Neuronal stem cell (in vitro differentiated cells): ENCODE results near the gene DIDO1. TPM values are rescaled to one million over a fixed set of nuclear protein-coding genes. Genes with fewer than 3 reads are reported as not detected.

Experiments used
- DNase-seq: peaks from one replicate; pipeline ENCODE4 v3.0.0-alpha.2; 2013; ENCODE audit warnings: low spot score
- H2AFZ ChIP-seq: one replicate; pipeline ENCODE4 v1.6.1; 2013; ENCODE audit warnings: mild to moderate bottlenecking, low read length, inconsistent platforms
- H2AK5ac ChIP-seq: 2 replicates; pipeline ENCODE4 v1.6.1; 2013; ENCODE audit warnings: low read depth, mild to moderate bottlenecking, inconsistent platforms, low read length, moderate library complexity, mixed read lengths
- H2BK120ac ChIP-seq: 2 replicates; pipeline ENCODE4 v1.6.1; 2013; ENCODE audit warnings: low read depth, mild to moderate bottlenecking, inconsistent platforms, low read length, moderate library complexity, mixed read lengths
- H2BK12ac ChIP-seq: one replicate; pipeline ENCODE4 v1.6.1; 2013; ENCODE audit warnings: low read length, inconsistent platforms
- H2BK15ac ChIP-seq: 2 replicates; pipeline ENCODE4 v1.6.1; 2013; ENCODE audit warnings: mild to moderate bottlenecking, low read length, inconsistent platforms, mixed read lengths
- H2BK5ac ChIP-seq: one replicate; pipeline ENCODE4 v1.6.1; 2013; ENCODE audit warnings: inconsistent platforms, mild to moderate bottlenecking, low read length, moderate library complexity
- H3K14ac ChIP-seq: one replicate; pipeline ENCODE4 v1.6.1; 2013; ENCODE audit warnings: low read length, inconsistent platforms
- H3K18ac ChIP-seq: 2 replicates; pipeline ENCODE4 v1.6.1; 2013; ENCODE audit warnings: low read length, inconsistent platforms
- H3K23ac ChIP-seq: 2 replicates; pipeline ENCODE4 v1.6.1; 2013; ENCODE audit warnings: low read depth, mild to moderate bottlenecking, mixed read lengths, low read length, inconsistent platforms; ENCODE audit not compliant: poor library complexity
- H3K27ac ChIP-seq: replicated peaks from 3 replicates; pipeline ENCODE4 v1.5.1; 2013; ENCODE audit warnings: low read length, inconsistent platforms
- H3K27me3 ChIP-seq, 3 experiments: 2 replicates each; pipeline ENCODE4 v1.6.1; 2013; ENCODE audit warnings: low read length in 3 of 3, mild to moderate bottlenecking in 2 of 3, inconsistent platforms in 1 of 3, low read depth in 1 of 3, mixed read lengths in 1 of 3, moderate library complexity in 1 of 3; ENCODE audit not compliant: control insufficient read depth in 3 of 3, insufficient read depth in 3 of 3
- H3K36me3 ChIP-seq, 2 donors: replicated peaks in 1 of 2; 2 replicates each; pipeline ENCODE4 v1.6.1; 2013; ENCODE audit warnings: low read length in 2 of 2; ENCODE audit not compliant: control insufficient read depth in 2 of 2, insufficient read depth in 2 of 2
- H3K4ac ChIP-seq: 2 replicates; pipeline ENCODE4 v1.6.1; 2013; ENCODE audit warnings: inconsistent platforms, mild to moderate bottlenecking, low read length, moderate library complexity
- H3K4me1 ChIP-seq, 2 donors: 1 replicate in 1 of 2; 2 replicates in 1 of 2; pipeline ENCODE4 v1.6.1; 2013; ENCODE audit warnings: low read length in 2 of 2, low read depth in 1 of 2; ENCODE audit not compliant: control insufficient read depth in 2 of 2, insufficient read depth in 1 of 2
- H3K4me2 ChIP-seq: one replicate; pipeline ENCODE4 v1.6.1; 2013; ENCODE audit warnings: mild to moderate bottlenecking, low read length, inconsistent platforms; ENCODE audit not compliant: insufficient read depth, poor library complexity, severe bottlenecking
- H3K4me3 ChIP-seq, 2 donors: 2 replicates each; pipeline ENCODE4 v1.5.1; 2013; ENCODE audit warnings: low read length in 2 of 2, mild to moderate bottlenecking in 2 of 2, inconsistent platforms in 1 of 2, moderate library complexity in 1 of 2
- H3K79me1 ChIP-seq: one replicate; pipeline ENCODE4 v1.6.1; 2013; ENCODE audit warnings: low read depth, mild to moderate bottlenecking, inconsistent platforms, low read length, moderate library complexity
- H3K9ac ChIP-seq: one replicate; pipeline ENCODE4 v1.6.1; 2013; ENCODE audit warnings: mild to moderate bottlenecking, low read depth, low read length, inconsistent platforms; ENCODE audit not compliant: poor library complexity
- H3K9me3 ChIP-seq, 2 donors: replicated peaks in 1 of 2; 2 replicates each; pipeline versions ENCODE3 to v1.6.1; 2013; ENCODE audit warnings: low read length in 2 of 2, mild to moderate bottlenecking in 2 of 2, inconsistent platforms in 1 of 2, low read depth in 1 of 2, mixed read lengths in 1 of 2, moderate library complexity in 1 of 2; ENCODE audit not compliant: control insufficient read depth in 2 of 2, insufficient read depth in 1 of 2
- H4K8ac ChIP-seq: one replicate; pipeline ENCODE4 v1.6.1; 2013; ENCODE audit warnings: low read depth, mild to moderate bottlenecking, inconsistent platforms, low read length, moderate library complexity
- H4K91ac ChIP-seq: one replicate; pipeline ENCODE4 v1.6.1; 2013; ENCODE audit warnings: low read length, low read depth, mild to moderate bottlenecking, inconsistent platforms; ENCODE audit not compliant: poor library complexity
- WGBS, 2 donors: extraction: QIAGEN DNeasy Blood & Tissue Kit; methylation state at CpG; one replicate each; pipeline ENCODE4 v1.1.7; 2013; ENCODE audit warnings: missing lambda C conversion rate in 2 of 2, mixed read lengths in 1 of 2; ENCODE audit not compliant: insufficient read length in 2 of 2, insufficient replicate concordance in 1 of 2; ENCODE audit errors: extremely low coverage in 2 of 2; 5-methylcytosine and 5-hydroxymethylcytosine counted together
- polyA plus RNA-seq, 2 experiments: library from polyadenylated mRNA; stranded (reverse); fragments of 200-250 nt; gene quantifications; one replicate each; pipeline ENCODE4 v1.2.3, GENCODE V29; 2013

The DIDO1 gene
- polyA plus RNA-seq (2013, experiment 1 of 2) = 50.1 TPM
- polyA plus RNA-seq (2013, experiment 2 of 2) = 49.8 TPM

GRCh38 chr20:62926229-62927127 is at the start of gene DIDO1:
Gene DIDO1 (minus strand): TSS chr20:62926505.
- peak within 1 kb of the TSS; percentile 62 for H2BK5ac ChIP-seq
- peak within 1 kb of the TSS; percentile 55 for H3K23ac ChIP-seq
- H3K27me3 ChIP-seq = no peaks in the 10 kb centered on the region
- DNase-seq = peak; percentile 86
- H2BK15ac ChIP-seq = no peak within 1 kb of the TSS
- H3K79me1 ChIP-seq = peaks cover 4% of the 10 kb centered on the region
- no peaks in the 10 kb centered on the region for H3K9me3 ChIP-seq
- H2AK5ac ChIP-seq = peak within 1 kb of the TSS; percentile 85
- H3K14ac ChIP-seq = peak within 1 kb of the TSS; percentile 56
- no peak within 1 kb of the TSS for H4K91ac ChIP-seq
- H3K36me3 ChIP-seq = peaks cover 0 to 21% of the 10 kb centered on the region in 2 donors
- no peak within 1 kb of the TSS for H2BK12ac ChIP-seq
- H3K4me3 ChIP-seq = peak within 1 kb of the TSS; percentile 93 to 97
- H2AFZ ChIP-seq = peak within 1 kb of the TSS; percentile 84
- H3K9ac ChIP-seq = peak within 1 kb of the TSS; percentile 95
- peak within 1 kb of the TSS; percentile 74 for H3K27ac ChIP-seq
- H3K4me1 ChIP-seq = peaks cover 13 to 25% of the 10 kb centered on the region in 2 donors
- WGBS, 2 donors = no CpG with 5 or more reads among the region's 92 CpGs
- H4K8ac ChIP-seq = no peak within 1 kb of the TSS
- peak within 1 kb of the TSS; percentile 94 for H3K18ac ChIP-seq
- H2BK120ac ChIP-seq = no peak within 1 kb of the TSS
- no peak within 1 kb of the TSS for H3K4ac ChIP-seq
- peak within 1 kb of the TSS; percentile 77 for H3K4me2 ChIP-seq

- Histone ChIP-seq H2BK15ac (no peak overlapping the region), H3K4me3 (no peak overlapping the region), H3K9me3 (peaks cover 0 to 2% of the 10 kb centered on the region in 2 donors), H3K36me3 (no peaks in the 10 kb centered on the region), H2AFZ (no peak overlapping the region), H3K27ac (no peak overlapping the region), H3K4me1 (peaks cover 16 to 17% of the 10 kb centered on the region in 2 donors), H3K4me2 (no peak overlapping the region), H3K79me1 (no peaks in the 10 kb centered on the region), H3K23ac (no peak overlapping the region), H3K9ac (no peak overlapping the region), H2AK5ac (peak overlapping the region; percentile 60), H2BK120ac (no peak overlapping the region), H3K27me3 (peaks cover 14 to 97% (median 38%) of the 10 kb centered on the region in 3 experiments), H3K4ac (no peak overlapping the region), H3K14ac (no peak overlapping the region), H2BK5ac (no peak overlapping the region), H2BK12ac (no peak overlapping the region), H4K8ac (no peak overlapping the region), H3K18ac (peak overlapping the region; percentile 57), H4K91ac (no peak overlapping the region)
- no peak for DNase-seq
- WGBS, 2 donors = no CpG with 5 or more reads among the region's 10 CpGs
Observed at GRCh38 chr20:62975251-62975760, 49.0 kb upstream of the DIDO1 start.

GRCh38 chr20:62972845-62973745 is 46.8 kb upstream of the DIDO1 start:
- Histone ChIP-seq H3K27ac (no peak overlapping the region), H3K4me1 (peaks cover 7 to 9% of the 10 kb centered on the region in 2 donors), H3K18ac (peak overlapping the region; percentile 93), H3K14ac (peak overlapping the region; percentile 71), H3K79me1 (no peaks in the 10 kb centered on the region), H2AK5ac (peak overlapping the region; percentile 93), H3K27me3 (peaks cover 14 to 94% (median 38%) of the 10 kb centered on the region in 3 experiments), H4K91ac (no peak overlapping the region), H2BK5ac (no peak overlapping the region), H2AFZ (peak overlapping the region; percentile 81), H3K9ac (peak overlapping the region; percentile 81), H4K8ac (no peak overlapping the region), H3K9me3 (peaks cover 0 to 2% of the 10 kb centered on the region in 2 donors), H3K36me3 (no peaks in the 10 kb centered on the region), H3K4me2 (peak overlapping the region; percentile 77), H3K4ac (no peak overlapping the region), H2BK120ac (no peak overlapping the region), H3K23ac (peak overlapping the region; percentile 85), H2BK15ac (peak overlapping the region; percentile 75), H3K4me3 (peak overlapping the region in 1 of 2 donors; percentile 66), H2BK12ac (no peak overlapping the region)
- WGBS, 2 donors = no CpG with 5 or more reads among the region's 48 CpGs
- DNase-seq = no peak
